LNCaP clone FGC (cell line): ENCODE results near the gene BORCS6.

Experiments
- DNase-seq: peaks from one replicate; pipeline ENCODE4 v3.0.0-alpha.2; 2011; ENCODE audit warnings: low read depth
- H3K4me3 ChIP-seq: 2 replicates; pipeline ENCODE4 v1.5.1; 2011; ENCODE audit warnings: mild to moderate bottlenecking, low read depth, low read length, control low read depth
- TF ChIP-seq, protein P1 (sequence below): IDR thresholded peaks from 2 replicates; pipeline ENCODE4 v1.5.1; 2012; ENCODE audit warnings: mild to moderate bottlenecking; ENCODE audit not compliant: control insufficient read depth, insufficient read depth; ENCODE audit errors: extremely low read depth

Gene BORCS6

DNA sequence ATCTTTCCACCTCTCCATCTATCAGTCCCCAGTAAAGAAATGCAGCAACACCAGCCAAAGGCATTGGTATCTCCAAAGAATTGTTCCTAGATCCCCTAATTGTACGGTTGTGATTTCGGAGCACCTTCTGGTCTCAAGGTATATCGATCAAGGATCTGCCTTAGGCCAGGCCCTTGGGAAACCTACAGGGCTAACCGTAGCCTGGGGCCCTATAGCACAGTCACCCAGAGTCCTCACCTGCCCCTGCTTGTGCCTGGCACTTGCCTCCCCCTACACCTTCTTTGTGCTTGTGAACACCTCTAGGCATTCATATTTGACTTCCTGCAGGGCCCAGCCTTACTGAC lies 37.2 kb upstream of the BORCS6 start:
- peak overlapping the region; percentile 48 for H3K4me3 ChIP-seq
- no peak for DNase-seq
- TF ChIP-seq, protein P1, sequence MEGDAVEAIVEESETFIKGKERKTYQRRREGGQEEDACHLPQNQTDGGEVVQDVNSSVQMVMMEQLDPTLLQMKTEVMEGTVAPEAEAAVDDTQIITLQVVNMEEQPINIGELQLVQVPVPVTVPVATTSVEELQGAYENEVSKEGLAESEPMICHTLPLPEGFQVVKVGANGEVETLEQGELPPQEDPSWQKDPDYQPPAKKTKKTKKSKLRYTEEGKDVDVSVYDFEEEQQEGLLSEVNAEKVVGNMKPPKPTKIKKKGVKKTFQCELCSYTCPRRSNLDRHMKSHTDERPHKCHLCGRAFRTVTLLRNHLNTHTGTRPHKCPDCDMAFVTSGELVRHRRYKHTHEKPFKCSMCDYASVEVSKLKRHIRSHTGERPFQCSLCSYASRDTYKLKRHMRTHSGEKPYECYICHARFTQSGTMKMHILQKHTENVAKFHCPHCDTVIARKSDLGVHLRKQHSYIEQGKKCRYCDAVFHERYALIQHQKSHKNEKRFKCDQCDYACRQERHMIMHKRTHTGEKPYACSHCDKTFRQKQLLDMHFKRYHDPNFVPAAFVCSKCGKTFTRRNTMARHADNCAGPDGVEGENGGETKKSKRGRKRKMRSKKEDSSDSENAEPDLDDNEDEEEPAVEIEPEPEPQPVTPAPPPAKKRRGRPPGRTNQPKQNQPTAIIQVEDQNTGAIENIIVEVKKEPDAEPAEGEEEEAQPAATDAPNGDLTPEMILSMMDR = no peak

DNA sequence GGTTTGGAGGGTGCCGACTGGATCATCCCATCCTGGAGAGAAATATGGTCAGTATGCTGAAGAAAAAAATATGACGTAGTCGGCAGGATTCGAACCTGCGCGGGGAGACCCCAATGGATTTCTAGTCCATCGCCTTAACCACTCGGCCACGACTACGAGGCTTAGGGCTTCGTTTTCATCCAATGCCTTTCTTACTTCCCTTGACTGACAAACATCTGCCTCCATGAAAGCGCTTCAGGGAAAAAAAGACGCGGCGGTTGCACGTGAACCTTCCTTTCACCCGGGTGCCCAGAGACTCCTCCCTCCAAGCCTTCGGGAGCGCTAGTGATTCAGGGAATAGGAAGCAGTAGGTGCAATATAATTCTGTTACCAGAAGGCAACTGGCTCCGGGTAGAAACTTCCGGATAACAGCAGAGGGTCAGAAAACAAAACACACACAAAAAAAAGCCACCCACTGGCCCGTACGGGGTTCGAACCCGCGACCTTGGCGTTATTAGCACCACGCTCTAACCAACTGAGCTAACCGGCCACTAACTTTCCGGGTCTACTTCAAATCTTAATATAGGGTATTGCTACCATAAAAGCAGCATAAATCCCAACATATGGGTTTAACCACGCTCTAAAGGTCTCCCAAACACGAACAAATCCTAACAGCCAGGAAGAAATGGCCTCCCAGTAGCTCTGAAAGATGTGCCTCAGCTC lies 36.7 kb upstream of the BORCS6 start:
- peak overlapping the region; percentile 48 for H3K4me3 ChIP-seq
- DNase-seq = peak; percentile 82
- TF ChIP-seq, protein P1 = no peak

DNA sequence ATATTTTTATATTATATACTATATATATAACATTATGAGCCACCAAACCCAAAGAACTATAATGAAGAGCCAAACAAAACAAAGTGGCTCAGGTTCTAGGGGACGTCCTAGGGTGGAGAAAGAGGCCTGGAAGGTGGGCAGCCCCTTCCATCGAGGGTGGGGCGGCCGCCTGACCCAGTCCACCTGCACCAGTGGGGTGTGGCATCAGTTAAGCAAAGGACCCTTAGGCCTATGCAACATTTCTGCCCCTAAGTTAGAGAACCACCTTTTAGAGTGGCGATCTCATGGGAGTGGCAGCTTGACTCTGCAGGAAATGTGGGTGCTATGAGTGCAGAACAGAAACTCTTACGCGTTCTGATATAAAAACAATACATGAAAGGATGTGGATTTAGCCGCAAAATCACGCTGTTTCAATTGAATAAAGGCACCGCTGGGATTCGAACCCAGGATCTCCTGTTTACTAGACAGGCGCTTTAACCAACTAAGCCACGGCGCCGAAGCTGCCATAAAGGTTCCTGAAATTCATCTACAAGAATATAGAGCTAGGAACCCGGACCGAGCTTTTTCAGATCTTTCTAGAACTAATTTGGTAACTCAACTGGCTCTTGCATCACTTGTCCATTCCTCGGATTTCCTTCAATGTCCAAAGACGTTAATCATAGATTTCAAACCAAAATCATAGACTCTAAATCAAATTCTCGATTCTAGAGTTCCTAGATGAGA lies 36.0 kb upstream of the BORCS6 start:
- DNase-seq = no peak
- peak overlapping the region; percentile 48 for H3K4me3 ChIP-seq
- TF ChIP-seq, protein P1 = no peak

DNA sequence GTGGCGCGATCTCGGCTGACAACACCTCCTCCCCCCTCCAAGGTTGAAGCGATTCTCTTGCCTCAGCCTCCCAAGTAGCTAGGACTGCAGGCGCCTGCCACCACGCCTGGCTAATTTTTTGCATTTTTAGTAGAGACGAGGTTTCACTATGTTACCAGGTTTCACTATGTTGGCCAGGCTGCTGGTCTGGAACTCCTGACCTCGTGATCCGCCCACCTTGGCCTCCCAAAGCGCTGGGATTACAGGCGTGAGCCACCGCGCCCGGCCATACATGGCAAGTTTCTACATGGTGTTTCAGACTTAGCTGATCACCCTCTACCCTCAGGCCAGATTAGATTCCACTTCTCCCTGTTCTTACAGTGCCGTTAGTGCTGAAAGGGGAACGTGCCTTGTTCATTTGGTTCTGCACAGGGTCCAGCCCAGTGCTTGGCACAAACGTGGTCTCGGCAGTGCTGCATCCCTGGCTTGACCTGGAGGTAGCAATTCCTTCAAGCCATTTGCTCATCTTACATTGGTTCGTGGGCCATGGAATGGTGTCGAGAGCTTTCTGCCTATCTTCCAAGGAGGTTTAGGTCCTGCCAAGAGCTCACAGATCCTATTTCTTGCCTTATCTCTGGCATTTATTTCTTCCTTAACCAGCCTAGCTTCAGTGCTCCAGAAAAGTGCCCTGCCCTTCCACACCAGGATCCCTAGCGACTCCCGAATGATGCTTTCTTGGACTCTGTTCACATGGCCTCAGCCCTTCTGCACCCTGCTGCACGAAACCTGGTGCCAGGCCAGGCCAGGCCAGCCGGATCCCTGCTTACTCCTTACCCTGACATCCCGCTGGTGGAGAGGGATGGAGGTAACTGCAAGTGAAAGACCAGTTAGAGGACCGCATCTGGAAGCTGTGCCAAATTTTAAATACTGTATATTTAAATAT lies 35.2 kb upstream of the BORCS6 start:
- TF ChIP-seq, protein P1 = no peak
- H3K4me3 ChIP-seq = no peak overlapping the region
- DNase-seq = no peak

DNA sequence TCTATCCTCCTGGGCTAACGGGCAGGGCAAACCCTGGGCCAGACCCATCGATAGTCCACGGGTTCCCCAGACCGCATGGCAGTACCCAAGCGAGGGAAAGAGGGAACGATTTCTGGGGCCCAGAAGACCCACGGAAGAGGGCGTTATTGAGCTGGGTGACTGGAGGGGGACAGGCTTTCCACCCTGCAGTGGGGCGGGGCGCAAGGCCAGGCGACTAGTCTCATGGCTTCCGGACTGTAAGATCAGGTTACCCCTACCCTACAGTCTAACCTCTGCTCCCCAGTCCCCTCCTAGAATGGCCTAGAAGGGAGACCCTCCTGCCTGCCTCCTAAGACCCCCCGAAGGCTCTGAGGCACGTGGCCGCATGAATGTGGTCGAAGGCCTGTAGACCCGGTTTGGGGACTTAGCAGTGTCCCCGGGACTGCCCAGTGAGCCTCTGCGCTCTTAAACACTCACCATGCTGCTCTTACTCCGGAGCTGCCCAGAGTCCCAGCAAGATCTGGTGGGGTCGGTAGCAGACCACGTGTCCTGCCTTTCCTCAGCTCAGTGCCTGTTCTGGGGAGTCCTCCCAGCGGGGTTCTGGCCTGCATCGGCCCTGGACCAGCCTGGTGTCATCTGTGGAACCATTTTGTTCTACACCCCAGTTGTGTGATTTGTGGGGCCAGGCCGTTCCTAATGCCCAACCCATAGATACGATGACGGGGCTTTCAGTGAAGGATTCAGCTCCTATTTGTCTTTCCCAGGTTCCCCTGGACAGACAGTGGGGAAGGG lies 33.6 kb upstream of the BORCS6 start:
- H3K4me3 ChIP-seq = peak overlapping the region; percentile 87
- DNase-seq = no peak
- TF ChIP-seq, protein P1 = peak; percentile 44

DNA sequence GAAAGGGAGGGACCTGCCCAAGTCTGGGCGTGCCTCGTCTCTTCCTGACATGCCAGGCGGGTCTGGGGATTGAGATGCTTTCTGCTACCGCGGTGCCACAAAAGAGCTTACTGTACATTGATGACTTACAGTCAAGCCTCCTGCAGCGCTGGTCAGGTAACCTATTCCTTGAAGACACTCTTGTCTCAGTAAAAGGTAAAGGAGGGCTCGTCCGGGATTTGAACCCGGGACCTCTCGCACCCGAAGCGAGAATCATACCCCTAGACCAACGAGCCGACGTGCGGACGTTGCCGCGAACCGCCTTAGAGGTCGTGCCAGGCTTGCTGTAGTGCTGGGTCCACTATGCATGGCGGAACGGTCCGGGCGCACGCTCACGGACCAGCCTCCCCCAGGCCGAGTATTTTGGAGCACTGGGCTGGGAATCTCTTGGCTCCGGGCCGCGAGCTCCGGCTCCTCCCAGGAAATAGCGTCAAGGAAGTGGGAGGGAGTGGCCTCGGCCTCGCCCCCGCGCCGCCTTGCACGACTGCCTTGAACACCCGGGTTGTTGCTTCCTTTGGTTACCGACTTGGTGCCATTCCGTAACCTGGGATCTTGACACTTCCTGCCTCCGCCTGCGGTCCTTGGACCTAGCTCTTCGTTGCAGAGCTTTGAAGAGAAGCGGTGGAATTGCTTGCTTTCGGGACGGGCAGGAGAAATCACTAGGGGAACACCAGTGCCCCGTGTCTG lies 32.8 kb upstream of the BORCS6 start:
- peak overlapping the region; percentile 87 for H3K4me3 ChIP-seq
- DNase-seq = peak; percentile 88
- TF ChIP-seq, protein P1 = no peak
